GM18951 (cell line): Measurements from ENCODE around the gene PTPRC.
"Not testable (repeated sequence)": the region's sequence is repeated elsewhere in the genome, so short reads cannot be mapped to it uniquely, and the experiment has no call there.

Experiments used
- POLR2A ChIP-seq: IDR thresholded peaks from 4 replicates; pipeline ENCODE4 v1.6.1; 2011; ENCODE audit warnings: mild to moderate bottlenecking; ENCODE audit not compliant: insufficient read length, insufficient read depth; ENCODE audit errors: extremely low read depth
- in situ Hi-C: fragments of 300-500 bp; cut with MboI; formaldehyde crosslinking; loops from one replicate; pipeline ENCODE4 v1.12.0; 2022; ENCODE audit warnings: low sequenced_read_pairs, mixed read lengths, inconsistent platforms; ENCODE audit not compliant: unreplicated experiment

PTPRC gene

GRCh38 chr1:198638894-198639635 is at the start of gene PTPRC:
Gene PTPRC, plus strand, starts transcription at chr1:198639040. Its CDS starts 229 bp downstream, at chr1:198639269.
- in situ Hi-C loops = no loop called here

GRCh38 chr1:198590454-198590853 is 48.4 kb upstream of the PTPRC start:
- in situ Hi-C loops = no loop called here
- TF ChIP-seq POLR2A = no peak

More at GRCh38 chr1:198638894-198639635, at the start of gene PTPRC:
- TF ChIP-seq POLR2A = no peak

- in situ Hi-C loops = no loop called here
- TF ChIP-seq POLR2A = no peak
Observed at GRCh38 chr1:198595765-198596164, 43.1 kb upstream of the PTPRC start.

- in situ Hi-C loops = no loop called here
- TF ChIP-seq POLR2A = no peak
Observed at GRCh38 chr1:198597690-198598430, 41.0 kb upstream of the PTPRC start.

- no peak for TF ChIP-seq POLR2A
- in situ Hi-C loops = no loop called here
Observed at GRCh38 chr1:198598796-198599321, 40.0 kb upstream of the PTPRC start.

GRCh38 chr1:198599749-198600148 is 39.1 kb upstream of the PTPRC start:
- no peak for TF ChIP-seq POLR2A
- in situ Hi-C loops = no loop called here

- TF ChIP-seq POLR2A = no peak
- in situ Hi-C loops = no loop called here
Observed at GRCh38 chr1:198600906-198601305, 37.9 kb upstream of the PTPRC start.

GRCh38 chr1:198601310-198601709 is 37.5 kb upstream of the PTPRC start:
- in situ Hi-C loops = not testable (repeated sequence)

- no peak for TF ChIP-seq POLR2A
- in situ Hi-C loops = no loop called here
Observed at GRCh38 chr1:198601936-198602889, 36.6 kb upstream of the PTPRC start.

- in situ Hi-C loops = no loop called here
- no peak for TF ChIP-seq POLR2A
Observed at GRCh38 chr1:198604975-198605374, 33.9 kb upstream of the PTPRC start.

- no peak for TF ChIP-seq POLR2A
- in situ Hi-C loops = no loop called here
Observed at GRCh38 chr1:198605406-198605805, 33.4 kb upstream of the PTPRC start.

GRCh38 chr1:198606020-198606438 is 32.8 kb upstream of the PTPRC start:
- TF ChIP-seq POLR2A = no peak
- in situ Hi-C loops = no loop called here

GRCh38 chr1:198607714-198608113 is 31.1 kb upstream of the PTPRC start:
- in situ Hi-C loops = no loop called here
- TF ChIP-seq POLR2A = no peak
